Vagina (tissue), 2 donors: Measurements from ENCODE around the gene MSN. TPM values are rescaled to one million over a fixed set of nuclear protein-coding genes. Genes with fewer than 3 reads are reported as not detected.

Experiments
- DNase-seq, 2 donors: peaks; one replicate each; pipeline ENCODE4 v3.0.0-alpha.2; 2017; ENCODE audit errors: extremely low spot score in 2 of 2
- H3K27ac ChIP-seq: fragments of 200-600 bp; sonication (generic); one replicate; pipeline ENCODE4 v1.5.1; 2019
- H3K27me3 ChIP-seq: fragments of 200-600 bp; sonication (generic); one replicate; pipeline ENCODE4 v1.5.1; 2019
- H3K36me3 ChIP-seq, 2 donors: fragments of 200-600 bp; sonication (generic); one replicate each; pipeline ENCODE4 v1.5.1; 2017 to 2019
- H3K4me1 ChIP-seq: fragments of 200-600 bp; sonication (generic); one replicate; pipeline ENCODE4 v1.5.1; 2019
- H3K4me3 ChIP-seq, 2 donors: fragments of 200-600 bp; sonication (generic); 1 replicate in 1 of 2; 2 replicates in 1 of 2; pipeline ENCODE4 v1.5.1; 2016 to 2019
- H3K9me3 ChIP-seq: fragments of 200-600 bp; sonication (generic); one replicate; pipeline ENCODE4 v1.5.1; 2019
- CTCF ChIP-seq, 3 experiments: fragments of 450-650 bp in 2 of 3; fragments of 200-600 bp in 1 of 3; sonication (generic) in 1 of 3; IDR thresholded peaks; one replicate each; pipeline ENCODE4 v1.5.1; 2017 to 2019; ENCODE audit warnings: antibody characterized with exemption in 3 of 3, mild to moderate bottlenecking in 2 of 3, moderate library complexity in 2 of 3
- POLR2A ChIP-seq, 2 donors: fragments of 450-650 bp; IDR thresholded peaks; one replicate each; pipeline ENCODE4 v1.6.1; 2017; ENCODE audit warnings: antibody characterized with exemption in 2 of 2, mild to moderate bottlenecking in 2 of 2, moderate library complexity in 2 of 2
- POLR2AphosphoS5 ChIP-seq, 2 donors: sonication (generic); formaldehyde crosslinking; IDR thresholded peaks; one replicate each; pipeline ENCODE4 v1.9.0; 2017; ENCODE audit warnings: antibody characterized with exemption in 2 of 2, mild to moderate bottlenecking in 2 of 2, low read depth in 1 of 2; ENCODE audit not compliant: insufficient read depth in 1 of 2
- intact Hi-C: fragments of 100-400 bp; cut with DNase I; formaldehyde crosslinking; loops from one replicate; pipeline ENCODE4 v1.15.1; 2023
- total RNA-seq: library from RNA; depleted of rRNA; stranded (reverse); fragments of >200 nt; gene quantifications from one replicate; pipeline ENCODE4 v1.2.3, GENCODE V29; 2016

Gene MSN
- total RNA-seq, 1 donor from 2014 or later, result 192 TPM

GRCh38 chrX:65712005-65712806 lies 44.8 kb downstream of the MSN start:
- H3K4me3 ChIP-seq, result no peak overlapping the region
- peaks cover 13% of the 10 kb centered on the region for H3K4me1 ChIP-seq
- intact Hi-C loops, result no loop called here

GRCh38 chrX:65718538-65718937 lies 51.1 kb downstream of the MSN start:
- peaks cover 8% of the 10 kb centered on the region for H3K4me1 ChIP-seq
- no peak for DNase-seq
- no peaks in the 10 kb centered on the region for H3K27me3 ChIP-seq
- TF ChIP-seq CTCF (IDR thresholded peaks at IDR 0.05) (no peak), POLR2AphosphoS5 (IDR thresholded peaks at IDR 0.05; ENCODE audit: insufficient read depth in 1 of 2, low read depth in 1 of 2) (no peak), POLR2A (IDR thresholded peaks at IDR 0.05) (no peak)
- no peak overlapping the region for H3K27ac ChIP-seq
- H3K36me3 ChIP-seq, result peaks cover 0 to 4% of the 10 kb centered on the region in 2 donors
- H3K4me3 ChIP-seq, result no peak overlapping the region
- intact Hi-C loops, result no loop called here
- H3K9me3 ChIP-seq, result no peaks in the 10 kb centered on the region

More at GRCh38 chrX:65712005-65712806, 44.8 kb downstream of the MSN start:
- Histone ChIP-seq H3K27ac (no peak overlapping the region), H3K36me3 (no peaks in the 10 kb centered on the region), H3K27me3 (no peaks in the 10 kb centered on the region), H3K9me3 (no peaks in the 10 kb centered on the region)
- no peak for DNase-seq
- TF ChIP-seq POLR2A (IDR thresholded peaks at IDR 0.05) (no peak), CTCF (IDR thresholded peaks at IDR 0.05) (no peak), POLR2AphosphoS5 (IDR thresholded peaks at IDR 0.05; ENCODE audit: insufficient read depth in 1 of 2, low read depth in 1 of 2) (no peak)

- no peak overlapping the region for H3K27ac ChIP-seq
These were observed 53.0 kb downstream of the MSN start for GRCh38 chrX:65720381-65720964.

GRCh38 chrX:65723706-65724105 lies 56.3 kb downstream of the MSN start:
- no peak for TF ChIP-seq POLR2AphosphoS5 (IDR thresholded peaks at IDR 0.05; ENCODE audit: insufficient read depth in 1 of 2, low read depth in 1 of 2)
- TF ChIP-seq POLR2A (IDR thresholded peaks at IDR 0.05), result no peak
- no peak for TF ChIP-seq CTCF (IDR thresholded peaks at IDR 0.05)
- Histone ChIP-seq H3K27ac (no peak overlapping the region), H3K36me3 (peaks cover 0 to 6% of the 10 kb centered on the region in 2 donors), H3K9me3 (no peaks in the 10 kb centered on the region), H3K4me1 (no peaks in the 10 kb centered on the region), H3K4me3 (no peak overlapping the region), H3K27me3 (no peaks in the 10 kb centered on the region)
- intact Hi-C loops, result no loop called here
- no peak for DNase-seq

More at GRCh38 chrX:65720381-65720964, 53.0 kb downstream of the MSN start:
- Histone ChIP-seq H3K4me1 (no peaks in the 10 kb centered on the region), H3K27me3 (no peaks in the 10 kb centered on the region), H3K36me3 (peaks cover 0 to 4% of the 10 kb centered on the region in 2 donors), H3K4me3 (no peak overlapping the region), H3K9me3 (no peaks in the 10 kb centered on the region)
- no peak for TF ChIP-seq POLR2AphosphoS5 (IDR thresholded peaks at IDR 0.05; ENCODE audit: insufficient read depth in 1 of 2, low read depth in 1 of 2)
- TF ChIP-seq POLR2A (IDR thresholded peaks at IDR 0.05), result no peak
- TF ChIP-seq CTCF (IDR thresholded peaks at IDR 0.05), result no peak
- no peak for DNase-seq
- intact Hi-C loops, result no loop called here

- no peaks in the 10 kb centered on the region for H3K9me3 ChIP-seq
- DNase-seq, result no peak
- no peaks in the 10 kb centered on the region for H3K27me3 ChIP-seq
- no peaks in the 10 kb centered on the region for H3K4me1 ChIP-seq
- no peak overlapping the region for H3K27ac ChIP-seq
- intact Hi-C loops, result no loop called here
- no peak overlapping the region for H3K4me3 ChIP-seq
- TF ChIP-seq POLR2A (IDR thresholded peaks at IDR 0.05) (no peak), POLR2AphosphoS5 (IDR thresholded peaks at IDR 0.05; ENCODE audit: insufficient read depth in 1 of 2, low read depth in 1 of 2) (no peak), CTCF (IDR thresholded peaks at IDR 0.05) (no peak)
- peaks cover 0 to 29% of the 10 kb centered on the region in 2 donors for H3K36me3 ChIP-seq
These were observed 59.3 kb downstream of the MSN start for GRCh38 chrX:65726715-65727114.
